22Rv1 (cell line): Measurements from ENCODE around the gene ATP1B3.

Source experiments
- H3K27ac ChIP-seq: fragments of 450-650 bp; 2 replicates; pipeline ENCODE4 v1.5.1; 2017
- CTCF ChIP-seq: fragments of 450-650 bp; IDR thresholded peaks from 2 replicates; pipeline ENCODE4 v1.5.1; 2017; ENCODE audit warnings: mild to moderate bottlenecking
- ZFX ChIP-seq: fragments of 450-650 bp; IDR thresholded peaks from 2 replicates; pipeline ENCODE4 v1.6.1; 2017; ENCODE audit warnings: antibody characterized with exemption, borderline replicate concordance

Gene ATP1B3

GRCh38 chr3:141876381-141876890, at the start of gene ATP1B3:
Gene ATP1B3, plus strand, starts transcription at chr3:141876643. Its CDS starts 159 bp downstream, at chr3:141876802.
- TF ChIP-seq ZFX, result no peak
- TF ChIP-seq CTCF, result no peak
- peak within 1 kb of the TSS; percentile 84 for H3K27ac ChIP-seq

- TF ChIP-seq ZFX, result no peak
- TF ChIP-seq CTCF, result no peak
- H3K27ac ChIP-seq, result no peak overlapping the region
Measured at GRCh38 chr3:141828487-141828886, 48.0 kb upstream of the ATP1B3 start.

GRCh38 chr3:141828890-141829289, 47.6 kb upstream of the ATP1B3 start:
- H3K27ac ChIP-seq, result no peak overlapping the region
- TF ChIP-seq CTCF (no peak), ZFX (no peak)

- no peak overlapping the region for H3K27ac ChIP-seq
- TF ChIP-seq ZFX (no peak), CTCF (no peak)
Measured at GRCh38 chr3:141830508-141830907, 45.9 kb upstream of the ATP1B3 start.

- H3K27ac ChIP-seq, result no peak overlapping the region
- TF ChIP-seq ZFX (no peak), CTCF (no peak)
Measured at GRCh38 chr3:141834292-141834691, 42.2 kb upstream of the ATP1B3 start.

- H3K27ac ChIP-seq, result no peak overlapping the region
- TF ChIP-seq ZFX, result no peak
- no peak for TF ChIP-seq CTCF
Measured at GRCh38 chr3:141835557-141836229, 40.8 kb upstream of the ATP1B3 start.

GRCh38 chr3:141839389-141839788, 37.1 kb upstream of the ATP1B3 start:
- TF ChIP-seq ZFX, result no peak
- no peak for TF ChIP-seq CTCF

More at GRCh38 chr3:141839389-141839788, 37.1 kb upstream of the ATP1B3 start:
- no peak overlapping the region for H3K27ac ChIP-seq
